ENCODE results near the gene ATRNL1. TPM values are rescaled to one million over a fixed set of nuclear protein-coding genes. Genes with fewer than 3 reads are reported as not detected.

ATRNL1 gene
- total and polyA plus RNA-seq, 2 experiments from 2014 or later: 4.8 to 29.7 TPM

- TF ChIP-seq NANOG (IDR thresholded peaks at IDR 0.05; ENCODE audit: borderline replicate concordance) (no peak), ZNF462 (CRISPR knock-in tag; IDR thresholded peaks at IDR 0.05) (no peak)
Measured at GRCh38 chr10:115909037-115909436, 815.9 kb downstream of the ATRNL1 start (continued).

GRCh38 chr10:115909962-115910731 lies 817.0 kb downstream of the ATRNL1 start:
- Mint-ChIP-seq H3K27ac (no peak overlapping the region), H3K36me3 (ENCODE audit: low read depth) (no peaks in the 10 kb centered on the region), H3K9me3 (peaks cover 3% of the 10 kb centered on the region; the same call in 1 of the 3 replicates), H3K4me1 (0 out of 3 replicates have a peak, but pooled peaks cover 3% of the 10 kb centered on the region), H3K4me3 (no peak overlapping the region), H3K27me3 (ENCODE audit: insufficient read depth, low read depth, poor library complexity) (peaks cover 1% of the 10 kb centered on the region)
- ATAC-seq (no peak; the same call in 2 of the 3 replicates), DNase-seq (ENCODE audit: low spot score) (no peak)
- H3F3A ChIP-seq (replicated peaks; ENCODE audit: low read depth): no peaks in the 10 kb centered on the region
- TF ChIP-seq STAT1 (IDR thresholded peaks at IDR 0.05; ENCODE audit: unreplicated experiment) (no peak), ZNF462 (CRISPR knock-in tag; IDR thresholded peaks at IDR 0.05) (no peak), ZNF114 (CRISPR knock-in tag; IDR thresholded peaks at IDR 0.05) (no peak)
- H3K36me3 ChIP-seq (ENCODE audit: insufficient read depth): no peaks in the 10 kb centered on the region
- H3K4me3 ChIP-seq: no peak overlapping the region
- no peak overlapping the region for H3K4me2 ChIP-seq
- peaks cover 4% of the 10 kb centered on the region for H3K9me2 ChIP-seq (ENCODE audit: insufficient read depth)
- no peaks in the 10 kb centered on the region for H3K79me2 ChIP-seq (replicated peaks; ENCODE audit: insufficient read depth)
- no peaks in the 10 kb centered on the region for H4K20me1 ChIP-seq (replicated peaks; ENCODE audit: insufficient read depth)
- H3K4me1 ChIP-seq (ENCODE audit: insufficient read depth): no peaks in the 10 kb centered on the region
- no peaks in the 10 kb centered on the region for H3K27me3 ChIP-seq (ENCODE audit: insufficient read depth)
- no peak overlapping the region for H2AFZ ChIP-seq
- no peak overlapping the region for H3K27ac ChIP-seq (ENCODE audit: low read depth)

All from GM23338 (cell line).